GM12878 (cell line): ENCODE measurements around the gene SMARCC2. TPM values are rescaled to one million over a fixed set of nuclear protein-coding genes. Genes with fewer than 3 reads are reported as not detected.

Experiments used
- ATAC-seq: fragments of 200-7000 bp; cut with Tn5 transposase; 3 replicates; pipeline ENCODE4 v1.9.1; 2020; ENCODE audit warnings: mild to moderate bottlenecking, moderate library complexity
- BruUV-seq: library from RNA; stranded (reverse); fragments of 400-500 nt; replicated peaks from 2 replicates; lab custom pipeline; 2021; lab: Mats Ljungman, UMichigan
- CTCF ChIA-PET: fragments of 300-600 bp; sonication (Branson Sonifier 250); formaldehyde crosslinking; extraction: SDS; loops from one replicate; lab custom pipeline; 2021; ENCODE audit warnings: inconsistent platforms; lab: Yijun Ruan, JAX
- POLR2A ChIA-PET: fragments of 350-600 bp; formaldehyde crosslinking; extraction: SDS; loops from one replicate; lab custom pipeline; 2021; ENCODE audit warnings: inconsistent platforms; lab: Charles Lee
- RAD21 ChIA-PET: fragments of 300-600 bp; sonication (Branson Sonifier 250); formaldehyde crosslinking; loops from one replicate; lab custom pipeline; 2023; ENCODE audit warnings: antibody characterized with exemption; ENCODE audit not compliant: unreplicated experiment; lab: Charles Lee
- SMC1A ChIA-PET: fragments of 300-600 bp; sonication (Branson Sonifier 250); formaldehyde crosslinking; loops from one replicate; lab custom pipeline; 2023; ENCODE audit not compliant: unreplicated experiment, uncharacterized antibody; lab: Charles Lee
- DNase-seq: peaks from one replicate; pipeline ENCODE4 v3.0.0-alpha.2; 2011; ENCODE audit warnings: low read depth, low spot score
- FAIRE-seq: peaks from 3 replicates; lab custom pipeline; 2011; peaks lifted over from hg19 to GRCh38; lab: Jason Lieb, UNC
- H2AFZ ChIP-seq: 2 replicates; pipeline ENCODE4 v1.6.0; 2011; ENCODE audit warnings: low read depth, low read length, control low read depth; ENCODE audit not compliant: control insufficient read depth
- H3K27ac ChIP-seq: 2 replicates; pipeline ENCODE4 v1.5.1; 2011; ENCODE audit warnings: control low read depth; ENCODE audit not compliant: control insufficient read depth, insufficient read depth
- H3K27me3 ChIP-seq, 2 experiments: replicated peaks in 1 of 2; 2 replicates each; pipeline versions ENCODE4 v1.6.0 to v1.6.1; 2011; ENCODE audit warnings: low read length in 1 of 2; ENCODE audit not compliant: control insufficient read depth in 2 of 2, insufficient read depth in 2 of 2
- H3K36me3 ChIP-seq, 2 experiments: 2 replicates each; pipeline ENCODE4 v1.5.1; 2011; ENCODE audit warnings: low read length in 1 of 2; ENCODE audit not compliant: control insufficient read depth in 2 of 2, insufficient read depth in 2 of 2
- H3K4me1 ChIP-seq: 2 replicates; pipeline ENCODE4 v1.6.1; 2011; ENCODE audit warnings: mild to moderate bottlenecking, low read length, moderate library complexity, mixed read lengths; ENCODE audit not compliant: control insufficient read depth, insufficient read depth
- H3K4me2 ChIP-seq: 2 replicates; pipeline ENCODE4 v1.6.0; 2011; ENCODE audit warnings: control low read depth; ENCODE audit not compliant: control insufficient read depth, insufficient read depth
- H3K4me3 ChIP-seq: fragments of 200-600 bp; sonication (generic); 2 replicates; pipeline ENCODE4 v1.5.1; 2016
- H3K79me2 ChIP-seq: 2 replicates; pipeline ENCODE4 v1.6.0; 2011; ENCODE audit warnings: low read length; ENCODE audit not compliant: control insufficient read depth, insufficient read depth
- H3K9ac ChIP-seq: 2 replicates; pipeline ENCODE4 v1.8.0; 2011; ENCODE audit warnings: low read length, control low read depth, mixed read lengths; ENCODE audit not compliant: control insufficient read depth, insufficient read depth
- H3K9me3 ChIP-seq: replicated peaks from 3 replicates; pipeline ENCODE4 v1.5.1; 2011; ENCODE audit warnings: mild to moderate bottlenecking, low read length; ENCODE audit not compliant: control insufficient read depth, insufficient read depth
- H4K20me1 ChIP-seq: 2 replicates; pipeline ENCODE4 v1.6.0; 2011; ENCODE audit not compliant: control insufficient read depth, insufficient read depth
- BMI1 ChIP-seq: fragments of 450-650 bp; IDR thresholded peaks from 2 replicates; pipeline ENCODE4 v1.6.1; 2016; ENCODE audit warnings: mild to moderate bottlenecking, moderate library complexity, borderline replicate concordance
- CREM ChIP-seq: IDR thresholded peaks from 2 replicates; pipeline ENCODE4 v1.6.1; 2014; ENCODE audit warnings: antibody characterized with exemption, low read depth
- E2F8 ChIP-seq: fragments of 450-650 bp; IDR thresholded peaks from 2 replicates; pipeline ENCODE4 v1.6.1; 2018; ENCODE audit warnings: mild to moderate bottlenecking, low read depth, moderate library complexity; ENCODE audit not compliant: partially characterized antibody
- EED ChIP-seq: sonication (generic); IDR thresholded peaks from 2 replicates; pipeline ENCODE4 v1.6.1; 2016; ENCODE audit warnings: antibody characterized with exemption, low read depth
- ELK1 ChIP-seq: IDR thresholded peaks from 2 replicates; pipeline ENCODE4 v1.6.1; 2012; ENCODE audit warnings: low read depth, low read length, improper control_type of control experiment
- GATAD2B ChIP-seq: fragments of 450-650 bp; conservative IDR thresholded peaks from 2 replicates; pipeline ENCODE4 v1.6.1; 2017; ENCODE audit warnings: low read depth, mild to moderate bottlenecking, moderate library complexity
- MAX ChIP-seq: IDR thresholded peaks from 2 replicates; pipeline ENCODE4 v1.6.1; 2012; ENCODE audit warnings: low read depth, low read length, improper control_type of control experiment
- PAX8 ChIP-seq: fragments of 450-650 bp; IDR thresholded peaks from 2 replicates; pipeline ENCODE4 v1.6.1; 2017; ENCODE audit warnings: mild to moderate bottlenecking, moderate library complexity
- REST ChIP-seq: IDR thresholded peaks from 2 replicates; pipeline ENCODE4 v1.6.1; 2012; ENCODE audit warnings: mild to moderate bottlenecking, low read depth, low read length
- SPI1 ChIP-seq: IDR thresholded peaks from 2 replicates; pipeline ENCODE4 v1.6.1; 2011; ENCODE audit warnings: low read depth, mild to moderate bottlenecking, low read length, moderate library complexity, borderline replicate concordance; ENCODE audit not compliant: insufficient read depth
- SUPT20H ChIP-seq: IDR thresholded peaks from 2 replicates; pipeline ENCODE4 v1.6.1; 2011; ENCODE audit warnings: low read depth, mild to moderate bottlenecking, low read length, moderate library complexity, borderline replicate concordance; ENCODE audit not compliant: control insufficient read depth
- TAF1 ChIP-seq: IDR thresholded peaks from 2 replicates; pipeline ENCODE4 v1.6.1; 2011; ENCODE audit warnings: mild to moderate bottlenecking, low read depth, low read length, borderline replicate concordance
- TCF12 ChIP-seq: IDR thresholded peaks from 2 replicates; pipeline ENCODE4 v1.6.1; 2011; ENCODE audit warnings: low read depth, mild to moderate bottlenecking, low read length
- ZSCAN29 ChIP-seq: fragments of 450-650 bp; IDR thresholded peaks from 2 replicates; pipeline ENCODE4 v1.6.1; 2017; ENCODE audit warnings: mild to moderate bottlenecking, moderate library complexity
- WGBS: methylation state at CpG from one replicate; pipeline ENCODE4 v1.1.6; 2016; ENCODE audit warnings: low lambda C conversion rate; ENCODE audit not compliant: insufficient replicate concordance, insufficient coverage; ENCODE audit errors: missing lambda C conversion rate; 5-methylcytosine and 5-hydroxymethylcytosine counted together
- in situ Hi-C: fragments of 300-500 bp; cut with MboI; formaldehyde crosslinking; loops from 9 replicates; pipeline ENCODE4 v1.14.3; 2018; ENCODE audit warnings: mixed read lengths
- intact Hi-C: fragments of 100-400 bp; cut with micrococcal nuclease; formaldehyde crosslinking; loops from one replicate; pipeline ENCODE4 v1.14.2; 2022; ENCODE audit not compliant: unreplicated experiment
- polyA plus RNA-seq, 11 experiments: library from polyadenylated mRNA; depleted of rRNA in 4 of 11; unstranded in 6 of 11; stranded (reverse) in 5 of 11; fragments of >200 nt; fragmentation: Nextera tagmentation in 4 of 11; fragmentation: Illumina TruSeq in 1 of 11; extraction: Ambion mirVana in 4 of 11; extraction: Trizol in 1 of 11; gene quantifications; 1 replicate in 1 of 11; 2 replicates in 10 of 11; pipeline versions ENCODE4 v1.2.1 to v1.2.3, GENCODE V29; 2011 to 2016; ENCODE audit warnings: inconsistent platforms in 2 of 11, missing spikeins in 2 of 11, low read depth in 1 of 11
- total RNA-seq, 4 experiments: library from RNA; depleted of rRNA in 3 of 4; stranded (reverse); fragments of >200 nt in 3 of 4; fragmentation: Illumina TruSeq in 1 of 4; extraction: Trizol in 1 of 4; gene quantifications; 2 replicates each; pipeline versions ENCODE4 v1.2.1 to v1.2.3, GENCODE V29; 2013 to 2021

SMARCC2 gene
- total and polyA plus RNA-seq, 10 of the 15 experiments (the other 5 are each of a cell fraction or from before 2014, with no cell fraction given): 13.6 to 71.2 (median 42.3) TPM

GRCh38 chr12:56152132-56152755 lies 37.0 kb downstream of the SMARCC2 start, which contains the start of gene MYL6B:
Gene MYL6B (plus strand): TSS chr12:56152587. CDS start chr12:56153919, 1,332 bp downstream.
- Histone ChIP-seq H4K20me1 (no peaks in the 10 kb centered on the region), H2AFZ (peak within 1 kb of the TSS; percentile 88), H3K4me3 (peak within 1 kb of the TSS; percentile 84), H3K9ac (peak within 1 kb of the TSS; percentile 95), H3K27me3 (no peaks in the 10 kb centered on the region), H3K4me2 (peak within 1 kb of the TSS; percentile 97), H3K4me1 (peaks cover 15% of the 10 kb centered on the region), H3K79me2 (peaks cover 19% of the 10 kb centered on the region), H3K9me3 (no peaks in the 10 kb centered on the region), H3K36me3 (peaks cover 0 to 4% of the 10 kb centered on the region in 2 experiments; a peak in 1 of 4 replicates), H3K27ac (peak within 1 kb of the TSS; percentile 95)
- no TSS peak for BruUV-seq
- ChIA-PET RAD21 (interaction anchor here (1.0 to 1.9 kb wide), 3 partner anchors 25 to 37 kb away, joined by 7 to 10 read pairs (median 10); partner anchors contain the start of genes ESYT1, SMARCC2 and ZC3H10), CTCF (interaction anchor here (0.6 to 2.3 kb wide), 6 partner anchors 12 to 927 kb away, joined by 3 to 8 read pairs (median 3); partner anchors contain the start of genes NEMP1, SMARCC2 and ZC3H10), POLR2A (interaction anchor here (0.5 to 2.0 kb wide), 12 partner anchors 9 to 147 kb away, joined by 3 to 17 read pairs (median 3); partner anchors contain the start of genes ESYT1, RNF41, RPL41 and ZC3H10), SMC1A (interaction anchor here (0.7 to 1.4 kb wide), 4 partner anchors 9 to 34 kb away, joined by 3 to 6 read pairs (median 5); partner anchors contain the start of genes ESYT1 and ZC3H10)
- DNase-seq: peak; percentile 66
- ATAC-seq: peak; percentile 94
- FAIRE-seq: no peak
- 1% methylated on average over 37 of the region's 37 CpGs for WGBS
- intact Hi-C loops: loop anchor here (1.0 to 5.0 kb wide), 2 partner anchors 26 to 35 kb away; partner anchors contain the start of genes RPL41 and ZC3H10
- in situ Hi-C loops: no loop called here
- TF ChIP-seq GATAD2B (peak; percentile 42; the same call in 1 of the 2 replicates), EED (0 out of 2 replicates have a peak, but pooled peaks have one; percentile 8), REST (no peak), SPI1 (no peak), SUPT20H (no peak), ZSCAN29 (no peak), TAF1 (0 out of 2 replicates have a peak, but pooled peaks have one; percentile 49), MAX (0 out of 2 replicates have a peak, but pooled peaks have one; percentile 37), CREM (peak; percentile 79; the same call in 1 of the 2 replicates), PAX8 (0 out of 2 replicates have a peak, but pooled peaks have one; percentile 58), ELK1 (peak; percentile 81), BMI1 (no peak), E2F8 (no peak), TCF12 (no peak)
